GM18505 (cell line): Measurements from ENCODE around the gene CELF2.

ENCODE experiments used
- ATAC-seq: cut with Tn5 transposase; IDR thresholded peaks from one replicate; pipeline ENCODE4 v1.9.1; 2021; ENCODE audit not compliant: unreplicated experiment
- POLR2A ChIP-seq: IDR thresholded peaks from 4 replicates; pipeline ENCODE4 v1.6.1; 2011; ENCODE audit warnings: borderline replicate concordance; ENCODE audit not compliant: insufficient read depth, insufficient read length; ENCODE audit errors: extremely low read depth

Gene CELF2

DNA sequence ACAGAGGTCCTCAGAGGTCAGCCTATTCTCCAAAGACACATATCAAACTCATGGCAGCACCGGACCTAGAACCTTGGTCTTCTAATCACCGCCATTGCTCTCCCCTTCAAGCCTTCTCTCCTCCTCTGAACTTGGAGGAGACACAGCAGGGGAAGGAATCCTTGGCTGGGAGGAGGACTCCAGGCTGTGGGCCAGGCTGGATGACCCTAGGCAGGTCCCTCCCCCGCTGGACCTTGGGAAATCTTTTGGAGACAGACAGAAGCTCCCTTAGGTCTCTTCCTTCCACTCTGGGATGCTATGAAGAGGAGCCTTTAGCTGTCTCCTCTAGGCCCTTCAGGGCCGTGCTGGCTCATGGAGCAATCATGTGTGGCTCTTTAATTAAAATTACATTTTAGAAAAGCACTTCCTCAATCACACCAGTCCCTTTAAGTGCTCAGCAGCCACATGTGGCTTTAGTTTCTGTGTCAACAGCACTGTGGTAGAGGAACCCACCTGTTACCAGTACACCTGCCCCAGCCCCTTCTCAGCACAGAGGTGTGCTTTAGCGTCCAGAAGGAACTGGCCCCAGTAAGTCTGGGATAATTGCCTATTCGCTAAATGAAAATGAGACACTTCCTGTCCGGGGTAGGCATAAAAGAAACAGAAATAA is 238.2 kb downstream of the CELF2 start:
- TF ChIP-seq POLR2A, result peak; percentile 15
- no peak for ATAC-seq

DNA sequence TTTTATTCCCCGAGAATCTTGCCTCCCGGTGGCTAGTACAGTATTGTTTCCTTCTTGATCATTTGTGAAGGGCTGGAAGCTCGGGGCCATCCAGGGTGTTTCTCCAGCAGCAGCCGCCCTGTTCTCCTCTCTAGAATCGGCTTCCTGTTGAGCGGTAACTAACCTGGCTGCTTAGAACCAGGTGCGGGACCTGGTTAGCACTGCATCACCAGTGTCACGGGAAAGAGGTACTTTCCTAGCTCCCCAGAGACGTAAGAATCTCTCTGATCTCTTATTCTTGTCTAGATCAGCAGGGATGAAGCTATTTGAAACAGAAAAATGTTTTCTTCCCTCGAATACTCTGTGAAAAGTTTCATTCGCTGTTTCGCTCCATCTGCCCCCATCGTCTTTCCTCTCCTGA is 239.2 kb downstream of the CELF2 start:
- no peak for ATAC-seq
- TF ChIP-seq POLR2A, result no peak

DNA sequence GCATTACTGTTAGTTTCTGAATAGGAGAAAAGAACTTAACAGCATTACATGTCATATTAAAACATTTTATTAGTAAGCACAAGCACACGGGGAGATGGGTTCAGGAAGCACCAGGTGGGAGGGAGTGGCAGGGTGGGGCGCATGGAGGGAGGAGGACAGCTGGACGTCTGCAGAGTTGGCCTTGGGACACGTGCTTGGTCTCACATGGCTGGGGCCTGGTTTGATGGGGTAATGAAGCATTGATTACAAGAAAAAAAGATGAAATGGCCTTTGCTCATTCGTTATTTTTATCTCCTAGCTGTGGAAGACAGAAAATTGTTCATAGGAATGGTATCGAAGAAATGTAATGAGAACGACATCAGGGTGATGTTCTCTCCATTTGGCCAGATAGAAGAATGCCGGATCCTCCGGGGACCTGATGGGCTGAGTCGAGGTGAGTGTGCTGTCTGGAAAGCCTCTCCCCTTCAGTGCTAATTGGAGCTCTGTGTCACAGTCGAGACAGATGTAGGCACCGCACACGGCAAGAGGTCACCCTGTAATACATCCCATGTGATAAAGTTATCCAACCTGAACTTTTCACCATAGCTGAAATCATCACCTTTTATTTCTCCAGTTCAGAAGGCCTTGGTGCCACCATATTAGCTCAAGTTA is 239.9 kb downstream of the CELF2 start:
- no peak for ATAC-seq
- TF ChIP-seq POLR2A, result peak; percentile 30

DNA sequence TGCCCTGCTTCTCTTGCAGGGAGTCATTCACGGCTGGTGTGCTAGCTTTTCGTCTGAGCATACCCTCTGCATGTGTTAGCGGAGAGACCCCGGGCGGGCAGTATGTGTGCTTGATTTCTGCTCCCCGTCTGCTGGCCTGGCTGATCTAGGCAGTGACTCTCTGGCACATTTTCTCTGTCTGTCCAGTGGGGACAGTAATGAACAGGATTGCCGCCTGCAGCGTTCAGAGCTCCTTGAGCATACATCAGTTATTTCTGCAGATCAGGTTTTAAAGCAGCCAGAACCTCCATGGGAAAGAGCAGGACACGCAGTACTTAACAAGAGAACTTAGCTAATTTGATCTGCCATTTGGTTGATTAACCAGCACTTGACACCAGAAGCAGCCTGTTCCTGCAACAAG is 242.5 kb downstream of the CELF2 start:
- ATAC-seq, result no peak
- no peak for TF ChIP-seq POLR2A

DNA sequence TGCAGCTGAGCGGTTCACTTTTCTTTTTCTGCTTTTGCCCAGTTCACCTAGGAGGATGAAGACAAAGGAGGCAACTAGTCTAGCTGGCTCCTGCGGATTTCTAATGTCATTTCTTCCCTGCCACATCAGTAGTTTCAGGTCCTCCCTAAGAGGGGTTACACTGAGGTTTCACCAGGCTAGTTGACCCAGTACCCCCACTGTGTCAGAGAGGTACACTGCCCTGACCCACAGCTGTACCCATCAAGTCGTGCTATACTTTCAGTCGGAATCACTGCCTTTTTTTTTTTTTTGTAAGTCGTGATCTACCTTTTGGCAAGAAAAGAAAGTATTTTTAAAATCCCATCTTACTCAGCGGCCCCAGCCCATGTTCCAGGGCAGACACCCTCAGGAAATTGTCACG is 243.5 kb downstream of the CELF2 start:
- no peak for TF ChIP-seq POLR2A
- ATAC-seq, result no peak

DNA sequence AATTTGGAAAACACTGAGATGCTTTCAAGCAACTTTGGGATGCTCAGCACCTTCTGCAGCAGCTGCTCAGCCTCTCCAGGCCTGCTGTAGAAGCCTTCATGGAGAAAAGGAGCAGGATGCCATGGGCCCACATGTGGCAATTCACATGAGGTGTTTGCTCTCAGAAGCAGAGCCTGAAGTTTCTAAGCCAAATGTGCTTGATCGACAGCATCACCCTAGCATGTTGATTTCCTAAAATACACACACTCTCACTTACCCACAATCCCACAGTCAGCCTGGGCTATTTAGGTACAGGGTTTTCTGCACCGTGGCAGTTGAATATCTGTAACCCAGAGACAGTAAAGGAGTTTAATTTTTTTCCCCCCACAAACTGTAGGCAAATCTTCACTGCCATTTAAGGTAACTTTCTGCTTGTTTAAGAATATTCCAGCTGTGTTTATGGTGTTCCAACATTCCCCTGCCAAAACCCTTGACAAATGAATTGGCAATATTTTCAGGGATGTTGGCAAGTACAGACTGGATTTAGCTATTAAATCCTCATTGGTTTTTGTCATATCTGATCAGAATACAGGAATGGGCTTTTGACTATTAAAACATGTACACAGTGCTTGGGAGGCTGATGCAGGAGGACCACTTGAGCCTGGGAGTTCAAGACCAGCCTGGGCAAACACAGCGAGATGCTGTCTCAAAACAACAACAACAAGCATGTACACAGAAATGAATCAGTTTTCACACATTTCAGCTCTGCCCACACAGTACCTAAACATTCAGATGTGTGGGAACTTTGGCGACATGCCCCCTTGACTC is 244.2 kb downstream of the CELF2 start:
- peak; percentile 42 for ATAC-seq

DNA sequence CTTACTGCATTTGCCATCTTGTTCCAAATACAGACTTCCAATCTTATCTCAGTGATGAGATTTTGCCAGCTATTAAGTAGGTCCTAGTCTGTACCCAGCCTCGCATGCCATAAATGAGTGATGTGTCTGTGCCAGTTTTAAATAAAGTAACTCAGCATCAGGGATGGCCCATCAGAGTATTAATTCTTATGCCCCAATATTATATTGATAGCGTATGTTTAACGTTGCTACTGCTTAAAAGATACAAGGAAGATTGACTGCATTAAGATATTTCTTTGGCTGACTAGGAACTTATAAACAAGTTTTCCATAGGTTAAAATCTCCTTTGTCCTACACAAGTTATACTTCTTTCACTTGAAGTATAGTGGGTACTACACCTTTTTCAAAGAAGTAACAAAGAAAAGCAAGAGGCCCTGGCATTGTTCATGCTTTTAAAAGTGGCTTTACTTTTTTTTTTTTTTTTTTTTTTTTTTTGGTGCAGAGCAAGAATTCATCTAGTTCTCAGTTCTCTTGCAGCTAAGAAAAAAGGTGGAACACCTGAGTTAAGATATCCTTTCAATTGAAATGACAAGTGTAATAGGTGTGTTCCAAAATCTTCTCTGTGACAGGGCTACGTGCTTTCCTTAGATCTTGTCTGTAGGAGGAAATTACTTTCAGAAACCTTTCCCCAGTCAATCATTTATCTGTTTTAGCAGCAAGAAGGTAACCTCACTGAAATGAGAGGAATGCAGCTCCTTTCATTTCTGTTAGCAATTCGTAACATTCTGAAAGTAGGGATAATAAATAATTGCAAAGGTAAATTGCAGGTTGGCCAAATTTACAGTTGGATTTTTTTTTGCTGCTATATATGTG is 245.0 kb downstream of the CELF2 start:
- ATAC-seq, result no peak

More for the DNA sequence above, 244.2 kb downstream of the CELF2 start:
- TF ChIP-seq POLR2A, result no peak

DNA sequence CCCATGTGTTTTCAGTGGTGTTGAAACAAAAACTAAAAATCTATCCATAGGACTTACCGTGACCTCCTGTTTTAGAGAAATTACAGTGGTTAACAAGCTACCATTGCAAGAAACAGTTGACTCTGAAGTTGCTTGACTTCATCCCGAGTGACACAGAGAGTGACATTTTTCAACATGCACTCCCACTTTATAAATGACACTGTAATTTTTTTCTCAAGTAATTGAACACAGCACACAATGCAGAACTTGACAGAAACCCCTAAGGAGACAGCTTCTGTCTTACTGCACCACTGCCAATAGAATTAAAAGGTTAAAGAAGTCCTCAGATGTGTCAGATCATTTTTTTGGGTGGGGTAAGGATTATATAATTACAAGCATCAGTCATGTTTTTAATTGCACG is 246.1 kb downstream of the CELF2 start:
- no peak for TF ChIP-seq POLR2A
- no peak for ATAC-seq

More for the DNA sequence above, 245.0 kb downstream of the CELF2 start:
- TF ChIP-seq POLR2A, result no peak

DNA sequence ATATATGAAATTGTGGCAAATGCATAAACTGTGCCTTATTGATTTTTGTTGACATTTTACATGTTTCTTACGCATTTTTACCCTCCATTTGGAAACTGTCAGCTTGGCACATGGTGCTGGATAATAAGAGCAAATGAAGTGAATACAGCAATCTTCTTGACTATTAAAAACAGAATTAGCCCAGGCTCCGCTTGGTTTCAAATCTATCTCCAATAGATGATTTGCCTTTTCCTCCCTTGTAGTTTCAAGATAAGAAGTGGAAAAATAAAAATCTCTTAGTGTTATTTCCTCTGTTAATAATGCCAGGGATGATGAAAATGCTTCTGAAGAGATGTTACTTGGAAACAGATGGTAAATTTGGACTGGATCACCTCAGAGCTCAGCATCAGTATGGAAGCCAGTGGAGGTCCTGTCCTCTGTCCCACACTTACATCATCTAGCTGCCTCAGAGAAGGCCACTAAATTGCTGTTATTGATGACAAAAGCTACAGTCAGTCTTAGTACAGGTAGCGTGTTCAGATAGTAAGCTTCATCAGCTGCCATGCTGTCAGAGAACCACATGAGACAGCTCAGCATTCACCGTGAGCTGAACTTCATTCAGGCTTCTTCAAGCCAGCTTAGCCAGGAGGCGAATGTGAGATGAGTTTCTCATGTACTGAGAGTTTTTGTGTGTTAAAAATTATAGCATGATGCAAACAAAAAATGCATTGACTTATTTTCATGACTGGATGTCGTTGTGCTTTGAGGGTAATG is 246.8 kb downstream of the CELF2 start:
- no peak for TF ChIP-seq POLR2A
- no peak for ATAC-seq

DNA sequence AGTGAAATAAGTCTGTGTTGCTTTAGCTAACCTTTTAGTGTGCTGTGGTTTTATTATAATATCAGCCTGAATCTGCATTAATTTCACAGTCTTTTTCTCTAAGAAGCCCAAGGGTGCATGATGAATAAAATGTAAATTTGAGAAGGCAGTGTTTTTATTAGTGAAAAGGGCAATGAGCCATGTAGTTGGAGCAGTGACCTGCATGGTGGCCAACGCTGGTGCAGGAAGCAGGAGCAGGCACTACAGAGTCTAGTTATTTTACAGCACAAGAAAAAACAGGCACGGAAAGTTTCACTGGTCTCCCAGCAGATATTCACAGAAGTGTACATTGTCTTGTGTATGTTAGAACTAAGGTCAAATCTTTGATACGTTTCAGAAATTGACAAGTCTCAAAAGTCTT is 247.8 kb downstream of the CELF2 start:
- no peak for ATAC-seq
- no peak for TF ChIP-seq POLR2A

DNA sequence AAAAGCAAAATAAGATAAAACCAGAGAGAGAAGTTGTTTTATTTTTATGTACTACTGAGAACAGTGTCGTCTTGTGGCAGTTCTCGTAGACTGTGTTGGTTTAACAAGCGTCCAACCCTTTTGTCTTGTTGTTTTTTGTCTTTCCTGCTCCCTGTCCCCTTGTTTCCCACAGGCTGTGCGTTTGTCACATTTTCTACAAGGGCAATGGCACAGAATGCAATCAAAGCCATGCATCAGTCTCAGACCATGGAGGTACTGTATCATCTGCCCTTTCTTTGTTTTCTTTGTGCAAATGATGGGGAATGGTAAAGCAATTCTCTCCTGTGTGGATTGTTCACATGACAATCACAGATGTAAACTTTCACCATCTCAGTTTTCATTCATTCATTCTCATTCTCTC is 248.8 kb downstream of the CELF2 start:
- no peak for ATAC-seq
- no peak for TF ChIP-seq POLR2A

DNA sequence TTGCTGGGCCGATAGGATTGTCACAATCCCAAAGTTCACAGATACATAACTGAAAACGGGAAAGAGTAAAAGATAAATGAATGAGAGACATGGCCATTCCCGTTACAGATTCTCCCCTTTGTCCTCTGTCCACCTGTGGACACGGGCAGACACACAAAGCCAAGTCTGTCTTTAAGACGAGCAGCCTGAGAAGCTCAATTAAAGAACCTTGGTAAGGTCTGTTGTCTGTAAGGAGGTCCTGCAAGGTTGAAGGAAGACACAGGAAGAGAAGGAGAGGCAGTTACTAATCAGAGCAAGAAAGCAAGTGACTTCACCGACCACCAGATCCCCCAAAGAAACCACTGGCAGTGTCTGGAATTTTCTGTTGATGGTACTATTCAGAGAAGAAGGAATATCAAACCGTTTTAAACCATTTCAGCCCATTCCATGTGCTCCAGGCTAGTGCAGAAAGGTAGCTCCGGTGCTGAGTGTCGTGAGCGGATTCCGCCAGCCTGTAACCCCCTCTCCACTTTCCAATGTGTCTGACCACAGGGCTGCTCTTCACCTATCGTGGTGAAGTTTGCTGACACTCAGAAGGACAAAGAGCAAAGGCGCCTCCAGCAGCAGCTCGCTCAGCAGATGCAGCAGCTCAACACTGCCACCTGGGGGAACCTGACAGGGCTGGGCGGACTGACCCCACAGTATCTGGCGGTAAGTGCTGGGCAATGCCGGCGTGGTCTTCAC is 252.6 kb downstream of the CELF2 start:
- no peak for ATAC-seq
- TF ChIP-seq POLR2A, result no peak
